GM10248 (cell line): ENCODE measurements around the gene CD207.

ENCODE experiments used
- CTCF ChIA-PET: fragments of 300-600 bp; sonication (Branson Sonifier 250); formaldehyde crosslinking; extraction: SDS; loops from one replicate; lab custom pipeline; 2021; ENCODE audit warnings: antibody characterized with exemption; lab: Yijun Ruan, JAX
- POLR2A ChIA-PET: fragments of 350-650 bp; sonication (Branson Sonifier 250); formaldehyde crosslinking; extraction: SDS; loops from one replicate; lab custom pipeline; 2020; ENCODE audit warnings: antibody characterized with exemption; lab: Yijun Ruan, JAX
- DNase-seq: peaks from one replicate; pipeline ENCODE4 v3.0.0; 2012; ENCODE audit errors: extremely low spot score
- CTCF ChIP-seq: IDR thresholded peaks from 2 replicates; pipeline ENCODE4 v1.5.1; 2012; ENCODE audit warnings: mild to moderate bottlenecking, low read depth; ENCODE audit errors: extremely low read depth, missing control alignments, control extremely low read depth

The CD207 gene

GRCh38 chr2:70842401-70842800, 6.8 kb upstream of the CD207 start:
- no peak for DNase-seq
- TF ChIP-seq CTCF = no peak
- ChIA-PET POLR2A (no interaction called here), CTCF (interaction anchor here (1.2 to 2.0 kb wide), 2 partner anchors 9 to 14 kb away, joined by 3 to 6 read pairs; no protein-coding TSS in a partner anchor)

- ChIA-PET POLR2A (no interaction called here), CTCF (interaction anchor here (1.1 kb wide), 1 partner anchor 35 kb away, joined by 3 read pairs; no protein-coding TSS in a partner anchor)
- TF ChIP-seq CTCF = no peak
- DNase-seq = no peak
Measured at GRCh38 chr2:70837980-70838925, 2.6 kb upstream of the CD207 start.

- no peak for DNase-seq
- ChIA-PET CTCF (no interaction called here), POLR2A (no interaction called here)
- TF ChIP-seq CTCF = no peak
Measured at GRCh38 chr2:70834881-70835280, 735 bp downstream of the CD207 start.

- DNase-seq = no peak
- ChIA-PET POLR2A (no interaction called here), CTCF (interaction anchor here (1.1 kb wide), 1 partner anchor 7 kb away, joined by 3 read pairs; no protein-coding TSS in a partner anchor)
- TF ChIP-seq CTCF = no peak
Measured at GRCh38 chr2:70834106-70834505, 1.5 kb downstream of the CD207 start.

- ChIA-PET POLR2A (no interaction called here), CTCF (interaction anchor here (1.1 kb wide), 1 partner anchor 8 kb away, joined by 3 read pairs; no protein-coding TSS in a partner anchor)
- TF ChIP-seq CTCF = no peak
- DNase-seq = no peak
Measured at GRCh38 chr2:70833246-70833645, 2.4 kb downstream of the CD207 start.

- POLR2A ChIA-PET = no interaction called here
Measured at GRCh38 chr2:70832386-70832785, 3.2 kb downstream of the CD207 start.

More at GRCh38 chr2:70832386-70832785, 3.2 kb downstream of the CD207 start:
- no peak for TF ChIP-seq CTCF
- DNase-seq = no peak
- CTCF ChIA-PET = interaction anchor here (1.6 kb wide), 1 partner anchor 39 kb away, joined by 4 read pairs; no protein-coding TSS in a partner anchor
